Stimulated activated CD8-positive, alpha-beta memory T cell treated with anti-CD3 and anti-CD28 coated beads, Interleukin-12 subunit alpha, Interleukin-12 subunit beta, amount 100 ng/mL, for 4 hours (primary cell): Measurements from ENCODE around the gene ALDH16A1.
"Not testable (repeated sequence)": the region's sequence is repeated elsewhere in the genome, so short reads cannot be mapped to it uniquely, and the experiment has no call there.

Experiments used
- DNase-seq: peaks from one replicate; pipeline ENCODE4 v3.0.0-alpha.2; 2020; ENCODE audit warnings: low read depth

Gene ALDH16A1

GRCh38 chr19:49441210-49441959, 11.6 kb upstream of the ALDH16A1 start, which contains the start of gene SLC17A7:
TSS of gene SLC17A7 (minus strand) at chr19:49441527. CDS start at chr19:49441379, 148 bp downstream.
- DNase-seq: no peak

GRCh38 chr19:49441960-49442350, 11.1 kb upstream of the ALDH16A1 start:
- no peak for DNase-seq

GRCh38 chr19:49442354-49442753, 10.7 kb upstream of the ALDH16A1 start:
- no peak for DNase-seq

- DNase-seq: no peak
Observed at GRCh38 chr19:49442771-49443365, 10.2 kb upstream of the ALDH16A1 start.

- peak; percentile 89 for DNase-seq
Observed at GRCh38 chr19:49443366-49444099, 9.5 kb upstream of the ALDH16A1 start.

- not testable (repeated sequence) for DNase-seq
Observed at GRCh38 chr19:49444100-49444700, 8.8 kb upstream of the ALDH16A1 start.

GRCh38 chr19:49445997-49446396, 7.0 kb upstream of the ALDH16A1 start:
- DNase-seq: no peak

- no peak for DNase-seq
Observed at GRCh38 chr19:49447485-49448431, 5.3 kb upstream of the ALDH16A1 start.

- DNase-seq: no peak
Observed at GRCh38 chr19:49448432-49448786, 4.6 kb upstream of the ALDH16A1 start.

GRCh38 chr19:49450405-49450804, 2.6 kb upstream of the ALDH16A1 start:
- DNase-seq: no peak

GRCh38 chr19:49451430-49452181, 1.4 kb upstream of the ALDH16A1 start, which contains the start of gene PIH1D1:
TSS of gene PIH1D1 (minus strand) at chr19:49451814. CDS start at chr19:49451574, 240 bp downstream.
- DNase-seq: peak; percentile 84

GRCh38 chr19:49453757-49454240, 774 bp downstream of the ALDH16A1 start:
- DNase-seq: no peak

GRCh38 chr19:49455773-49456172, 2.7 kb downstream of the ALDH16A1 start:
- DNase-seq: no peak

GRCh38 chr19:49456326-49456725, 3.3 kb downstream of the ALDH16A1 start:
- no peak for DNase-seq

- no peak for DNase-seq
Observed at GRCh38 chr19:49458567-49458903, 5.5 kb downstream of the ALDH16A1 start.

- no peak for DNase-seq
Observed at GRCh38 chr19:49459388-49459787, 6.4 kb downstream of the ALDH16A1 start.

- not testable (repeated sequence) for DNase-seq
Observed at GRCh38 chr19:49461130-49461529, 8.1 kb downstream of the ALDH16A1 start.

GRCh38 chr19:49461656-49462055, 8.6 kb downstream of the ALDH16A1 start:
- no peak for DNase-seq

- no peak for DNase-seq
Observed at GRCh38 chr19:49462492-49462891, 9.5 kb downstream of the ALDH16A1 start.

- no peak for DNase-seq
Observed at GRCh38 chr19:49463960-49464740, 11.1 kb downstream of the ALDH16A1 start.
